NCI-H526 (cell line): Measurements from ENCODE around the gene PGM1.

Source experiments
- DNase-seq, 2 experiments: peaks; one replicate each; lab custom pipeline; 2025; lab: John Stamatoyannopoulos, UW

PGM1 gene

DNA sequence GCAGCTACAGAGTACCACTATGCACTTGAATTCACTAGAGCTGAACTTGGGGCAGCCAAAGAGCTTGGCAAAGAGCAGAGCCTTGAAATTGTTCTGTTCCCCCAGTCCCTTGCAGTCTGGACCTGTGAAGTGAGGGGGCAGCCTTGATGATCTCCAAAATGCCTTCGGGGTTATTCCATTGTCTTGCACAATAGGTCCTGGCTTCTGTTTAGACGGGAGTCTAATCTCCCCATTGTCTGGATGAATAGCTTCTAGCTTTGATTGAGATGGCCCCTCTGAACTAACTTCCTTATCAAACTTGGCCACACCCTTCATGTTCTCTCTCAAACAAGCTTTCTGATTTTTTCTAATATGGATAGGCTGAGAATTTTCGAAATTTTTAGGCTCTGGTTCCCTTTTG lies 72.6 kb downstream of the PGM1 start:
- DNase-seq = no peak

DNA sequence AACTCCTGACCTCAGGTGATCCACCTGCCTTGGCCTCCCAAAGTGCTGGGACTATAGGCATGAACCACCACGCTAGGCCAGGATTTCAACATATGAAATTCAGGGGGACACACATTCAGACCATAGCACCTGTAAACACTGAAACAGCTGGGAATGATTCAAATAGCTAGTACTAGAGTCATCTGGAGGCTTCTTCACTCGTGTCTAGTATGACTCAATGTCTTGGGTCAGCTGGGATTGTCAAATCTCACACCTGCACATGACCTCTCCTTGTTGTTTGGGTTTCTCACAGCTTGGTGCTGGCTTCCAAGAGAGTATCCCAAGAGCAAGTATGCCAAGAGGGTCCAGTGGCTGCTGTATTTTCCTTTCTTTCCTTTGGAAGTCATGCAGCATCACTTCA lies 75.1 kb downstream of the PGM1 start:
- DNase-seq = no peak

DNA sequence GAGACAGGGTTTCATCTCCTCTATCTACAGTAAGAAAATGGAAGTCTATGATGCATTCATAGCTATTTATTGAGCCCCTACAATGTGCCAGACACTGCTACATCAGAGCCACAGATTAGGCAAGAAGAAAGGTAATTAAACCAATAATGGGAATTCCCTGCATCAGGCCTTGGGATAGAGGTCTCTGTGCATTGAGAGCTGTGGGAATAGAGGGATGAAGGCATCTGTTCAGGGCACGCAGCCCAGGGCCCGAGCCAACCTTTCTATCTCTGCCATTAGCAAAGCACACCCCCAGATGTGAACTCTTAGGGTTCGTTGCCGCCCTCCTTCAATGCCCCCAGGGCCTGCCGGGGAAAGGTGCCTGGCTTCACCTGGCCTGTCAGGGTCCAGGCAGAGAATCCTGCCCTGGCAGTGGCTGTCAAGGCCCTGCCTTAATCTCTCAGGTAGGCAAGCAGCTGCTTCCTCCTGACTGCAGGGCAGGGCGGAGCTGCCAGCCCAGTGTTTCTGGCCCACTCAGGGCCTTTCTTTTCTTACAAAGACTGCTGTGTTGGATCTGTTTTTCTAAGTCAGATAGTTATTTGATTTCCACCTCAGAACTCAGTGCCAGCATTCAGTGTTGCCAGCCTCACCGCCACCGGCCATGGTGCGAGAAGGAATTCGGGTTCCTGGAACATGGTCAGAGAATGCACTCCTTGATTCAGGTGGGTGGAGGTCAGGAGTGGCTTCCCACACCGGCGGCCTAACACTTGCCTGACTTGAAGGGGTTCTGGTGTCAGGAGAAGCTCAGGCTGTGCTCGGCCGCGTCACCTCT lies 76.1 kb downstream of the PGM1 start:
- no peak for DNase-seq

DNA sequence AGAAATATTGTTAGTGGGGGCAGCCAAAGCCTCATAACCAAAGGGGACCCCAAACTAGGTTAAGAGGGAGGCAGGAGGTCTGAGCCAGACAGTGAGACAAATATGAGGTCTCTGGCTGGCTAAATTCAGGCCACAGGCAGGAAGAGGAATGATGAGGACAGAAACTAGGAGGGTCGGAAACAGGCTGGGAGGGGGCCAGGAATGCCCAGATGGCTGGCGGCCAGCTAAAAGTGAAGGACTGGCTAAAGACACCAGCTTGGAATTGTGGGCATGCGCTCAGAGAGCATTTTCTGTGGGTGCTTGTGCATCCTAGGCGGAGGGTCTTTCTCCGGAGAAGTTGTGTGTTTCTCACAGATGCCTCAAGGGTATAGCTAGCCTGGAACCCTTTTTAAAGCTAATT lies 77.0 kb downstream of the PGM1 start:
- no peak for DNase-seq

DNA sequence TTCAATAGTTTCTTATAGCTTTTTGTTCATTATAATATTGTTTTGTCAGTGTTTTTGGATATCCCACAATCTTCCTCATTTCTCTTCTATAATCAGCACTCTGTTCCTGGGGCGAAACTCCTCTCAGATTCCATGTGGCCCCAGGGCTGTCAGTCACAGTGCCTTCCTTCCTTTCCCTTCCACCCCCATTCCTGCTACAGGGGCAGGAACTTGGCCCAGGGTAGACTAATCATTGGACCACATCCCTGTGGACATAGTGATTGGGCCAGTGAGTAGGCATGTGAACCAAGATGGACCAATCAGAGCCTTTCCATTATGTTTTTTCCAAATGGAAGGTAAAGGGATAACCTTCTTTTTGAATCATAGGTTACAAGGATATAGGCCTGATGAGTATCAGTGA lies 78.3 kb downstream of the PGM1 start:
- no peak for DNase-seq

DNA sequence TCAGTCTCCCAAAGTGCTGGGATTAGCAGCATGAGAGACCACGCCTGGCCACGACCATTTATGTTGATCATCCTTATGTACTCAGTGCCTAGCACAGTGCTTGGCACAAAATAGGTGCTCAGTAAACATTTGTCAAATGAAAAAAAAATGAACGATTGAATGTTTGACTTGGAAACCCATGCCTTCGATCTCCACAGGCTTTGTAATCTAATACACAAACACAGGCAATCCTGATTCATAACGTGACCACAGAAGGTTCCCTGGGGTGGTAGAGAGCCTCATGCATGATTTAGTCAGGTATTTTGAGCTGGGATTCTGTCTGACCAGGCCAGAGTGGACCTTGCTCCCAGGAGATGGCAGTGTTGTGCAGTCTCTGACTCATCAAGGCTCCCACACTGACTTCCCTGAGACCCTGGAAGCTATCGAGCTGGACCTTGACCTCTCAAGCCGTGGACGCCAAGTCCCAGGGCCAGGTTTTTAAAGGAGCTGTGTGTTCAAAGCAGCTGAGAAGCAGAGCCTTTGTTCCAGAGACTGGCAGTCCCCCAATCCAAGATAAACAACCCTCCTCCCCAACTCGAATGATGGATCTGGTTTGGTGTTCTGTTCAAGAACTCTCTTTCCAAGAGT lies 81.1 kb downstream of the PGM1 start:
- DNase-seq = peak; percentile 32 to 74

DNA sequence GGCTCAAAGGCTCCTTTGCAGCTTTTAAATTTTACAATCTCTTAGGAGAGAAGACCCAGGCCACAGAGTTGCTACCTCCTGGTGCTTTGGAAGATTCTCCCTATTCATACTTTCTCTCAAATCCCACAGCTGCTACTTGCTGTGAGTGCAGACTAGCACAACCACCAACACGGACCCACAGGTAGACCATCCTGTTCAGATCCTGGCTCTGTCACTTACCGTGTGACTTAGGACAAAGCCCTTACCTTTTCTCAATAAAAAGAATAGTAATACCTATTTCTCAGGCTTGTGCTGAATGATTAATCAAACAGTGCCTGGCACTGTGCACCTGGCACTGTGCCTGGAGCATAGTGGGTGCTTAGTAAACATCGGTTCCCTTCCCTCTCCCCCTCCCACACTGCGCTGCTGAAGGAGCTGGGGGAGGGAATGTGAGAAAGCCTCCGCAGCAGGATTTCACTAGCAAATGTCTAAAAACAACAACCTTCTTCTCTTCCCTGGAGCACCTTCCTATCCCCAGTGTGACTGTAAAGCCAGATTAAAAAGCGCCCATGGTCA lies 81.7 kb downstream of the PGM1 start:
- DNase-seq = no peak

DNA sequence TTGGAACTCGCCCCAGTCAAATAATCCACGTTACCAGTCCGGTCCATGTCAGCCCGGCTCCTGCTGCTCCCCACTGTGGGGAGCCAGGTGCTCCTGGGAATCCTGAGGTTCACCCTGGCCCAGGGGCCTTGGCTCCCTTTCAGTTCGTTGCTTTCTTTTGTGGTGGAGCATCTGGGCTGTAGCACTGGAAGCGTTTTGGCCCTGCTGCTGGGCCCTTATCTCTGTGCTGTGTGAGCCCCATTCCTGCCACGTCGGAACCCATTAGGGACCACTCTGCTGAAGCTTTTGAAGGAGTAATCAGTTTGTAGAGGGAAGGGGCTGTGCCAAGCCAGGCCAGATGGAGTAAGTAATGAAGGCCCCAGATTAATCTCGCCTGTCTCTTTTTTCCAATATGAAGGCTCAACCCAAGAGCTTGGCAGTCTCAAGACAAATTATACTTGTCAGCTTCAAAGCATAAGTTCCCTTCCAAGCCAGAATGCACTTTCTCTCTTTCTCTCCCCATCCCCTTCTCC lies 82.3 kb downstream of the PGM1 start:
- DNase-seq = no peak

DNA sequence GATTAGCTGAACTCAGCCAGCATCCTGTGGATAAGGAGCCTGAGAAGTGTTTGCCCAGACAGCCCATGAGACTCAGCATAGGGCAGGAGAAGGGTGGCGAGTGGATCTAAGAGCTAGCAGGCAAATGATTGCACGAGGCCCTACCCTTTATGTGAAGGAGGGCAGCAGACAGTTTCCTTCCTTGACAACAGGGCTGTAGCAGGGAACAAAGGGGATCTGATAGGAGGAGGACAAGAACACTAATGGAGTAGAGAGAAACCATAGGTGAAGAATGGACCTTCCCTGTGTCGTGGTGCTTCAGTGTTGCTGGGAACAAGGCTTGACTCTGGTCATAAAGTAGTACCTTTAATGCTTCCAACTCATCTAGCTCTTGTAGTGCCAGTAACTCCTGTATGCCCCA lies 84.3 kb downstream of the PGM1 start:
- no peak for DNase-seq

GRCh38 chr1:63678200-63678599 lies 85.0 kb downstream of the PGM1 start:
- DNase-seq = no peak

DNA sequence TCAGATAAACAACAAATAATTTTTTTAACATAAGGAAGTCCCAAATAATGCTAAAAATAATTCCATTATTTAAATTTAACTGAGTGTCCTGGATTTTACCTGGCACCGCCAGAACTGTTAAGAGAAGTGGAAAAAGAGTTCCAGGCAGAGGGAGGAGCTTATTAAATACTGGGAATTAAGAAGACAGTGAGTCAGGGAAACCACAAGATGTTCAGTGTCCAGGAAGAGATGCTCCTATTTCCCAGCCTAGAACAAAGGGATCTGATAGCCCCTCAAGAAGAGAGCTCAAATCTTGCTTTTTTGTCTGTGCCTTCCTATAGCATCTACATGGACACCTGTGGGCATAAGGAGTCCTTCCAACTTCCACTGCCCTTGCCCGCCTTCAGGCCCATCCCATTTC lies 85.9 kb downstream of the PGM1 start:
- no peak for DNase-seq

DNA sequence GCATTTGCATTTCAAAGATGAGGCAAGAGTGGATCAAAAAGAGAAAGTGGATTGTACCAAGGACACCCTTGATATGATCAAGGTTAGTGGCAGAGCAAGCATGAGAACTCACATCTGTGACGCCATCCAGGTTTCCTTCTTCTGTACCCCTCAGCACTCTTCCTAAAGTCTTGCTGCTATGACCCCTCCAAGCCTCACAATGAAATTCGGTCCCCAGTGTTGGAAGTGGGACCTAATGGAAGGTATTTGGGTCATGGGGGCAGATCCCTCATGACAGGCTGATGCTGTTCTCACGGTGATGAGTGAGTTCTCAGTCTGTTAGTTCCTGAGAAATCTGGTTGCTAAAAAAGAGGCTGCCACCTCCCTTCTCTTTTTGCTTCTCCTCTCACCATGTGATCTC lies 86.4 kb downstream of the PGM1 start:
- no peak for DNase-seq

DNA sequence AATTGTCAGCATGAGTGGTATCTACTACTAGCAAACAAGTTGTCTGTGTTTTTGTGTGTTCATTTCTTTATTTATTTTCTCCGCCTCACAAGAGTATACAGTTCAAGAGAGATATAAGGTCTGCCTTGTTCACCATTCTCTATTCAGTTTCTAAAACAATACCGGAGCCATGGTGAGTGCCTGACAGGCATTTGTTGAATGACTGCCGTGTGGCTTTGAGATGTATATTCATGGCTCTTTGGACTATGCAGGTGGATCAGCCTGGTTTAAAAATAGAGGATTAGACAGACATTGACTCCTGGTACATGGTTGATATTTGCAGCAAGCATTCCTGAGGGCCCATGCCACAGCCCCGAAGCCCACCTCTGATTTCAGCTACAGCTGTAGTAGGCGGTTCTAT lies 89.7 kb downstream of the PGM1 start:
- DNase-seq = no peak

DNA sequence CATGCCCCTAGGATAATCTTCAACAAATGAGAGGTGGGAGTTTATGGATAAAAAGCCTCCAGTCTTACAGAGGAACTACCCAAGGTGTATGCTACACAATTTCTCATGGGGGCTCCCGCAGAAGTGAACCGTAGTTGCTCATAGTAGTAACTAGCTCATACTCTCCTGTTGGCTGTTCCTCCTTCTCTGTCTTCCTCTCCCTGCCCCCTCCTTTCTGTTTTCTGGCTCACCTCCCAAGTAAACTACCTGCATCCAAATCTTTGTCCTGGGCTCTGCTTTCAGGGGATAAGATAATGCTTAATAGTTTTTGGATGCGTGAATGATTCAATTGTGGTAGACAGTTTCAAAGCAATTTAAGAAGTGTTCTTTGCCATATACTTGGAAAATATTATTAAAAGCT lies 90.5 kb downstream of the PGM1 start:
- DNase-seq = no peak

DNA sequence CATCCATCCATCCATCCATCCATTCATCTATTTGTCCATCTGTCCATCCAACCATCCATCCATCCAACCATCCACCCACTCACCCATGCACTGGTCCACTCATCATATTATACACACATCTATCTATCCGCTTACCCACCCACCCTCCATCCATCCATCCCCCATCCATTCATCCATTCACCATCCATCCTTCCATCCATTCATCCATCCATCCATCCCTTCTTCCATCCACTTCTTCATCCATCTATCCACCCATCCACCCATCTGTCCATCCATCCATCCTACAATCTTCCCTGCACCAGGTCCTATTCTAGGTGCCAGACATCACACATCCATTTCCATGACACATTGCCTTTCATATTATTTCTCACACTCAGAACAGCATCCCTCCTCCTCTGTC lies 93.5 kb downstream of the PGM1 start:
- no peak for DNase-seq

DNA sequence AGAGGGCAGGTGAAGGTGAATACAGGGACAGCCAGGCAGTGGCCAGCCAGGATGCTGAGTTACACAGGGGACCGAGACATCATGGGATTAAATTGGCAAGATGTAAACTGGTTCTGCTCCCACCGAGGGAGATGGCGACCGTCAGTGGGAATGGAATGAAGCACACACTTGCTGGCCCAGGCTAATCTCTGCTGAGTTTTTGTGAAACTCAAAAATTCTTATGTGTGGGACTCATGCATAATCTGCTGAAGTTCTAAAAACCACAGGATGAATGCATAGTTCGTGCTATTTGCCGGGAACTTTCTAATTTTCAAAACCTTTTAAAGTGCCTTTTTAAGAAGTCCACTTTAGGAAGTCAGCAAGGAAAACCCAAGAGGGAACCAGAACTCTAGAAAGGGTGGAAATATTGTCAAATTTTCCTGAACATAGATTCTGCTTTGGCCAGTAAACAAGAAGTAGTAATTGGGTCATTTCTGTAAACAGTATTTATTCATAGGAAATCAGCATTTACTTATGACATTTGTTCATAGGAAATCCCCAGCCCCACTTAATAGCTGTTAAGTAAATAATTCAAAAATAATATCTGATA lies 95.2 kb downstream of the PGM1 start:
- no peak for DNase-seq

- DNase-seq = no peak
Measured at GRCh38 chr1:63690966-63691700, 97.9 kb downstream of the PGM1 start.

- DNase-seq = peak; percentile 58 to 75
Measured at GRCh38 chr1:63691701-63692425, 98.7 kb downstream of the PGM1 start.

- DNase-seq = no peak
Measured at GRCh38 chr1:63693944-63694571, 100.8 kb downstream of the PGM1 start.

DNA sequence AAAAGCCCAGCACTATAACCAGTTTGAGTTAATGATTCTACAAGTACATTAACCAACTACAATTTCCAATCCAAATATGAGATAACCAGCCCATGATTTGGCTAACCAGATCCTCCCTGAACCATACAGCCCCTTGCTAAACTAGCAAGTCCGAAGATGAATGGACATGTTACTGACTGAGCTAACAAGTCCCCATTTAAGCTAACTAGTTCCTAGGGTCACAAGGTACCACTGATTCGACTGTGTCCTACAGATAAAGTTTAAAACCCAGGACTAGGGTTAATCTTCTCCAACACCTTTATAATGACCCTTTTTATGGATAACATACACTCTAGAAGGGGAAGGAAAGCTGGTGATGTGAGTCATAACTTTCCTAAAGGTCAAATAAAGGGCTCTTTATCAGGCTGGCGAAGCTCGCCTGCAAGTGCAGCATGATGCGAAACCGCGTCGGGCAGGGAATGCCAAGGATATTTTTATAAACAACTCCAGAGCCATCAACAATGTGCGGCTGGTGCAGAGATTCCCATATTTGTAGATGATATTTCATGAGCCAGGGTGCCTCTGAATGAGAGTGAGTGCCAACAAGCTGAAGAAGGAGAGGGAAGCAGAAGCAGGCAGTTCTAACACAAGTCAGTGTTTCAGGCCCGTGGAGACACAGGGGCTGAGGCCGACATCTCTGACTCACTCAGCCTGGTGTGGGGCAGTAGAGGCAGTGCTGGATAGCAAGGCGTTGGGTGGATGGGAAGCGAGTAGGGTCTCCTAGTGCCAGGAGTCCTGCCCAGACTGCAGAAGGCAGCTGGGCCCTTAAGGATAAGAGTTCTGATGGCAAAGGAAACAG lies 105.0 kb downstream of the PGM1 start:
- no peak for DNase-seq
